Raji (cell line): Measurements from ENCODE around the gene GABRR3.
A peak's percentile ranks its signal among the peaks of the same experiment; 100 is the strongest.

Experiments
- POLR2A ChIP-seq: IDR thresholded peaks from 2 replicates; pipeline ENCODE4 v1.6.1; 2011; ENCODE audit warnings: low read depth, low read length, control low read depth; ENCODE audit not compliant: insufficient read depth

The GABRR3 gene

DNA sequence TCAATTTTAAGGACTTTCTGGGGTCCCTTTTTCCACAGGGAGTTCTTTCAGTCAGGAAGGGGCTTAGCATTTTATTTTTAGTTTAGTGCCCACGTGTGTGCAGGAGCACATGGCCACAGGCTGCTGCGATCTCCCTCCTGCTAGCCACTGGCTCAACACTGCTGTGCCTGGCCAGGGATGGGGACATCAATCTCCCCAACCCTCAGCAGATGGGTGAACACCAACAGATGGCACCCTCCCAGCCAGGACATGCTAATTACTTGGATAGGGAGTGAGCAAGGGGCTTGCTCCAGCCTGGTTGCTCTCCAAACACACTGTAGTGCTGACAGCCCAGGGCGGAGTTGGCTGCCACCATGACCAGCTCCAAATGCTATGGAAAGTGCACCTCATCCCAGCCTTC is 55.5 kb downstream of the GABRR3 start:
- TF ChIP-seq POLR2A, result no peak

DNA sequence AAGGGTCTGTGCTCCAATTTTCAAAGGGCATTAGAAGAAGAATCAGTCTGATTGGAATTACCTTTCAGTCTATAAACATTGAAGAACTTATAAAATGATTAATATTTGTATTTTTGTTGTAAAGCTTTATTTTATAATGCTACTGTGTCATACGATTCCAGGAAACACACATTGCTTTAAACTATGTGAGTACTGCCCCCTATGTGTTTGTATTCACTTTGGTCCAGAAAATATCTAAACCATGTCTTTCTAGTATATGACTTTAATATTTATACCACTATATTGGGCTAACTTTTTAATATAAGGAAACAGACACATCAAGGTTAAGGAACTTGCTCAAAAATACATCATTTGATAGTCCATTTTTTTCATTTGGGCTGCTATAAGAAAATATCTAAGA is 59.6 kb downstream of the GABRR3 start:
- TF ChIP-seq POLR2A, result no peak

DNA sequence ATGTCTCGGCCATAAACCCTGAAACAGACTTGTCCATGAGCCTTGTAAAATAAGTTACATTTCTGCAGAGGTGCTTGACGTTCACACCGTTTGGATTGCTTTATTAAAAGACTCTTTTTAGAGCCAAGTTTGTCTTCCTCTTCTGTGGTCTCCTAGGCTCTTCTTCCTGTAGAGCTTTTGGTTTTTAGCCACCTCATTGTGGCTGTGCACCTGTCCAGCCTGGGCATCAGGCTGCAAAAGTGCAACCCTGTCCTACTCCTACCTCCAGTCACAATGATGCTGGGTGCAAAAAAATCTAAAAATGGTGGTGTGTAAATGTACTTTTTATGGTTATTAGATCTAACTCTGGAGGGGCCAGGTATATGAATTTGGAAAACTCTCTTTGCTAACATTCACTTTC is 60.1 kb downstream of the GABRR3 start:
- TF ChIP-seq POLR2A, result no peak

DNA sequence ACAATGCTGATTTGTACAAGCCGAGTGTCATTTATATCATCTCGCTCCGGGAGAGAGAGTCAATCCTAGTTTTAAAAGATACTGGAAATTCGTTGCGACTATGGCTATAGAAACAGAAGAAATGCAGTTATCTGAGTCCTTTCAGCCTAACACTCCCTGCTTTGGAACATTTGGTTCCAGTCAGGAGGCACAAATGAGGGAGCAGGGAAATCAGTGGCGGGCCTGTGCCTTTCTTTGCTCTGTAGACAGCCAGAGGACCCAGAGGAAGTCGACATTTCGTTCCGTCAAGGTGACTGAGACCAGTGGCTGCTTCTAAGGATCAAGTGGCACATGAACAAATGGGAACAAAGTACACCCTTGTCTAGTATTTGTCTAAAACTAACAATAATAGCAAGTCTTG is 62.1 kb downstream of the GABRR3 start:
- TF ChIP-seq POLR2A, result no peak

DNA sequence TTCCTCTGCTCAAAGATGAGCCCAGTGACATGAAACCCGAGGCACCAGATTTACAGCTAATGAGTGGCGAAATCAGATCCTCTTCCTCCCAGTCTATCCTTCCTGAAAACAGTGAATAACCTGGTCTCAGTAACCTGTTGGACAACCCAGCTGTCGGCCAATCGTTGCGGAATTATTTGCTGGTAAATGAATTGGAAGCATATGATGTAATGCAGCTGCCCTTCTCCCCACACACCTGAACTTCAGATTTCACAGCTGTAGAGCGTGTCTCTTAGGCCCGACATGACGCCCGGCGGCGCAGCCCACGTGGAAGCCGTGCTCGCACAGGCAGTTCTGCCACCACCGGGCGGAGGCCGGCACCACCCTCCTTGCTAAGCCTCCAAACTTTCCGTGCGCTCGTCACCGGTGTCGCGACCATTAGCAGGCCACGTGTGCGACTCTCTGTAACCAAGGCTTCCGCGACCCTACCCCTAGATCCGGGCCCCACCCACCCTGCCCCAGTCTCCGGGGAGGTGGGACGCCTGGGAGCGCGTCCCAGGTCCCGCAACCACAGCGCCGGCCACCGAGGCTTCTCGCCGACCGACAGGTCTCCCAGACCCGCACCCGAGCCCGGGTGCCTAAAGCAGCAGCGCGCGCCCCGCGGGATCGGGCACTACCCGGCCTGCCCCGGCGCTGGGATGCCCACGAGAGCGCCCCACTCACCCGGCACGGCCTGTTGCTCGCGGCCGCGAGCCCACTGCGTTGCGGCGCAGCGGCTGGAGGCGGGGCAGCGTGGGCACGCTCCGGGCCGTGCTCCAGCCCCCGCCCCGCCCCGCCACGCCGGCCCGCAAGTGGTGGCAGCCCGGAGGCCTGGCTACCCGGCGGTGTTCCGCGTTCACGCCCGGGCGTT is 63.2 kb downstream of the GABRR3 start, which contains the start of gene RIOX2:
TSS of gene RIOX2 (minus strand) at position 753 of the 889 bp plus-strand sequence. CDS start 4,838 bp downstream, outside the sequence.
- peak; percentile 69 for TF ChIP-seq POLR2A

DNA sequence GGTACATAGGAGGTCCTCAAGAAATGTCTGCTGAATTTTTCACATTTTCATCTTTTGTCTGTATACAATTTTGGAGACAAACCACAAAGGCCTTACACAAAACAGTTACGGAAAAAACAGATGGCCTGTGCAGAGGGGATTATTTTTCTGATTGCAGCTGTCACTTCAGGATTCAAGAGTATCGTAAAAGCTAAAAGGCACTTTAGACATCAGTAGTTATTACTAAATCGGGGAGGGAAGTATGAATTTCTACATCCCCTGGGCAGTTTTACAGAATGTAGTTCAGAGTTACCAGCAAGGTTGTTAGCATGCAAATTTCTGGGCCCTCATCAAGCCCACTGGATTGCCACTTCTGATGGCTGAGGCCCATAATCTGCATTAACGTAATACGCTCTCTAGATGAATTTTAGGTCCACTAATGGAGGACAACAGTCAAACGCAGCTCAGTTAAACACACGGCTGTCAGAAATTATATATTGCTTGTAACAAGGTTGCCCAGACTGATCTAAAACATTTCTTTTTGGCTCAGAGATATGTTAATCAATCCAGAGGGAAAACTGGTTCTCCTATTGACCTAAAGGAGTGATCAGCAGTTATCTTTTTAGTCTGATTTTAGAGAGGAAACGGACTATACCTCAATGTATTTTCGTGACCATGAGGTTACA is 64.0 kb downstream of the GABRR3 start:
- TF ChIP-seq POLR2A, result no peak

DNA sequence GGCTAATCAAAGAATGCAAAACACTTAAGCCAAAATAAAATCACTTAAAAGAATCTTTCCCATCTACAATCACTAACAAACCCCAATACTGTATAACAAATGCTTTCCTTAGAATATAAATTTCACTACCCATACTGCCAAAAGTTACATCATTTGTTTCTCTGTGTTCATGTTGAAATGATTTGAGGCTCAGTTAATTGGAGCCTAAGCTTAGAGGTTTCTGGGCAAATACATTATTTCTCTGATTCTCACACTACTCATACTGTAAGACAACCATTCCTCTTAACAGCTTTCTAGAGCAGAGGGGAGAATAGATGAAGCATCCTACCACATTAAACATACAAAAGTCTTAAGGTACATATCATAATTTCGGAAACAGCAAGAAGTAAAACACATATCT is 65.0 kb downstream of the GABRR3 start:
- TF ChIP-seq POLR2A, result no peak

DNA sequence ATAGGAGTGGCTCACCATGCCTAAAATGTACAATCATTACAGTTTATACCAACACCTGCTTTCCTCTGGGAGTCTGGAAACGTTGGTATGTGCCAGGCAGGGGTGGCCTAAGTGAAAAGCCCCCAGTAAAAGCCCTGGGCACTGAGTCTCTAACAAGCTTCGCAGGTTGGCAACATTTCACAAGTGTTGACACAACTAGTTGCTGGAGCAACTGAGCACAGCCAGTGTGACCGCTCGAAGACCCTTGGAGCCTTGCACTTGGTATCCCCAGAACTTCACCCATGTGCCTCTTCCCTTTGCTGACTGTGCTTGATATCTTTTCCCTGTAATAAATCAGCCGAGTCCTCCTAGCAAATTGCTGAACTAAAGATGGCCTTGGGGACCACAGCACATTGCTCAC is 65.6 kb downstream of the GABRR3 start:
- TF ChIP-seq POLR2A, result no peak

DNA sequence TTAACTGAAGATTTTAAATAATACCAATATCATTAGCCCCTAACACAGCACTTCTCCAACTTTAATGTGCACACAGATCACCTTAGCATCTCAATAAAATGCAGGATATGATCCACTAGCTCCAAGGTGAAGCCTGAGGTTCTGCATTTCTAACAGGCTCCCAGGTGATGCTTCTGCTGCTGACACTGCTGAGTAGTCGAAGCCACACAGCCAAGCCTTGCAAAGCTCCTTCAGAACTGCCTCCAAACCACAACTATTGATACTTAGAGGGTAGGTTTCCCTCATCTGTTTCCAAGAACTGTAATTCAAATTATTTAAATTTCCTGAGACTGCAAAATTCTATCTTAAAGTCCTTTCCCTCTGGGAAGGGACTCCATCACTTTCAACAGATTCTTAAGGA is 66.7 kb downstream of the GABRR3 start:
- TF ChIP-seq POLR2A, result no peak

DNA sequence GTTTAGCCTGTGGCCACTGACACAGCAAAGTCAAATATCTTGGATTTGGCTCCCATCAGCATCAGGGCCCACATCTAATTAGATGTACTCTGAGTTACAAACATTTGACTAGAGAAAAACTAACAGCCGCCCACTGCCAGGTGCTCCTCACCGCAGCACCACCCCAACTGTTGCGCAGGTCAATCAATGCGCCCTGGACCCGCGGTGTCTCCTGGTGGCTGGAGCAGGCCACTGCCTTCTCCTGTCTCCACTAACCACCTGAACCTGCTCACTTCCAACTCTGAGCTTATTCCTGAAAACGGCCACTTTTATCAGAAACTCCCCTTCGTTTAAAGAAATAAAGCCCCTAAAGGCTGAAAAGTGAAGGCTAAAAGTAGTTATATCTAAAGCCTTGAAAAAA is 67.1 kb downstream of the GABRR3 start:
- TF ChIP-seq POLR2A, result no peak

DNA sequence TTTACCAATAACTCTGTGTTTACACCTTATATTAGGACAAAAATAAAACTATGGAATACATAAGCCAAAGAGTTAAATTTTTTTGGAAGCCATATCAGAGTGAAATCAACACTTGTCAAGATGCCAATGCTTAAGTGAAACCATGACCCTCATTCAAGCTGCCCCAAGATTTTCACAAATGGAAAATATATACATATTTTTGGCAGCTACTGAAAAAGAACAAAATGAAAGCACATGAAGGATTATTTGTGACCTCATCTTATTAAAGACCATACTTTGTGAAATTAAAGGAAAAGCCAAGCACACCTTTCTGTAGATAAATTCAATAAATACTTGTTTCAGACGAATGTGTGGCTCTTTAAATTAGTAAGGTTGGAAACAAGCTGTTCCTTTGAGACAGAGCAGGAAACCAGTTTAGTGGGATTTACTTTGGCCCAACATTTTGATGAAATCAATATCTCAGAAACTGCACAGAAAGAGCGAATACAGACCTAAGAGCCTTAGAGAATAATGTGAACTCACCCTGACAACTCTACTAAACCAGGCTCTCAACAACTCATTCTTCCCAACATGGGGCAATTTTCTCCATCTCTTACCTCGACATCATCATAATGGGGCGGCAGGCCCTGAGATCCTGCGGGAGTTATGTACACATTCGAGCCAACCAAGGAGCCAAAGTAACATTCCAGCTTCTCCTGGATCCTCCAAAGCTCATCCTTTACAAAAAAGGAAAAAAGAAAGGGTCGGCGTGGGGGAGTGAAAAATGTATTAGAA is 73.9 kb downstream of the GABRR3 start:
- no peak for TF ChIP-seq POLR2A

DNA sequence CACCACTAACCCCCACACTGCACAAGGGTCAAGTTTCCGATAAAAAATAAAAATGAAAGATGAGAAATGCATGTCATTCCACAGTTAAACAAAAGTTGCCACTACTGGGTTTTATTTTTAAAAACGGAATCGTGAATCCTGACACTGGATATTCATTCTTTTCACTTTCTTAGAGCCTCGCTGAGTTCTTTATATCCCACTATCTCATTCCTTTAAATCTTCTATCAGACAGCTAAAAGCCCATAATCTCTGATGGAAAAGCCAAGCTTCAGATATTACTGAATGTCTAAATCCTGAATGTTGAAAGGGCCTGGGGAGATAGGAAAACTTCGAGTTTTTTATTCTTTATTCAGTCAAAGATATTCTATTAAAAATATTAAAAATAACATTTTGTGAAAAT is 74.6 kb downstream of the GABRR3 start:
- no peak for TF ChIP-seq POLR2A

DNA sequence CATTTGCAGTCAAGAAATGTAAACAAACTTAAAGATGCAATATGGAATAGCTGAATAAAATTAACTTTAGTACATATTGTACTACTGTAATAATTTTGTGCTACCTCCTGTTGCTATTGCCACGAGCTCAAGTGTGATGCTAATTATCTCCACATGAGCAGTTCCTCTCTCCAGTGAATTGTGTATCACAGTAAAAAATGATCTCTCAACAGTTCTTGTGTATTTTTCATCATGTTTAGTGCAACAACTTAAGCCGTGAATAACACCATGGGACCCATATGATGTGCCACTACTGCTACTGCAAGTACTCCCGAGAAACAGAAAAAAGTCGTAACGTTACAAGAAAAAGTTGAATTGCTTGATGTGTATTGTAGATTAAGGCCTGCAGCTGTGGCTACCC is 75.2 kb downstream of the GABRR3 start:
- TF ChIP-seq POLR2A, result no peak

DNA sequence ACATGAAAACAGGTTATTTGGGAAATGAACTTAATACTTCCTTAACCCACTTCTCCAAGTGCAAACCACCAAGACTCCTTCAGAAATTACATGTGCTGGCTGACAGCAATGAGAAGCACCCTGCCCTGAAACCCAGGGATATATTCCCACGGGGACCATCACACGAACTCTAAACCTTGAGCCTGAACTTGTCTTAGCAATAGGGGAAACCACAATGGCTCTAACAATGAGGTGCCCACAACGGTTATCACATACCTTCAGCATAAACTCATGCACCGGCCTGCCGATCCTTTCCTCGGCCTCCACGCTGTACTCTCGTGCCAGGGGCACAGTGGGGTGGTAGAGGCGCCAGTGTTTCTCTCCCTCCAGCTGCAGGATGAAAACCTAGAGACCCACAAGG is 76.3 kb downstream of the GABRR3 start:
- TF ChIP-seq POLR2A, result no peak

DNA sequence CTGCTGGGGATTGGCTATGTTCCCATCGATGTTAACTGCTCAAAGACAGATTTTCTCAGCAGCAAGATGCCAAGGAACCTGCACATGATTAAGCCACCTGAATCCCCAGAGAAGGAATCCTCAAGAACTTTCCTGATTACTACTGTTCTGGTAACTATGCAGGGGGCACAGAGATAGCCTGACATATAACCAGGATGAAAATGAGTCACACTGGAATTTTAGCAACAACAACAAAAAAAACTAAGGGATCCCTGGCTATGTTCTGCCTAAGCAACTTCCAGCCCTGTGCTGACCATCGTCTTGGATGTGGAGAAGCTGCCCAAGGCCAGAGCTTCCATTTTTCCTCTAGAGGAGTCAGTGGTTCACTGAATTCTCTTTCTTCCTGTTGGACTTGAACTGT is 76.7 kb downstream of the GABRR3 start:
- TF ChIP-seq POLR2A, result no peak
